Measurements from ENCODE around the gene ZBED5.
"Not testable (repeated sequence)": the region's sequence is repeated elsewhere in the genome, so short reads cannot be mapped to it uniquely, and the experiment has no call there.

Gene ZBED5

GRCh38 chr11:10857709-10858438, at the start of gene ZBED5:
Gene ZBED5 (minus strand): TSS chr11:10858053. CDS start chr11:10854945, 3,108 bp downstream.
- DNase-seq = peak; percentile 90 to 92

- no peak for DNase-seq
Observed at GRCh38 chr11:10906521-10906920, 48.7 kb upstream of the ZBED5 start.

GRCh38 chr11:10902301-10903063, 44.6 kb upstream of the ZBED5 start:
- no peak for DNase-seq

- no peak for DNase-seq
Observed at GRCh38 chr11:10900681-10901415, 43.0 kb upstream of the ZBED5 start.

- DNase-seq = no peak
Observed at GRCh38 chr11:10899121-10899830, 41.4 kb upstream of the ZBED5 start.

- no peak for DNase-seq
Observed at GRCh38 chr11:10898763-10899025, 40.8 kb upstream of the ZBED5 start.

- no peak for DNase-seq
Observed at GRCh38 chr11:10898003-10898762, 40.3 kb upstream of the ZBED5 start.

- no peak for DNase-seq
Observed at GRCh38 chr11:10897150-10897549, 39.3 kb upstream of the ZBED5 start.

GRCh38 chr11:10896493-10896892, 38.6 kb upstream of the ZBED5 start:
- DNase-seq = no peak

GRCh38 chr11:10895285-10895684, 37.4 kb upstream of the ZBED5 start:
- no peak for DNase-seq

- DNase-seq = no peak
Observed at GRCh38 chr11:10894666-10895065, 36.8 kb upstream of the ZBED5 start.

GRCh38 chr11:10893714-10894151, 35.9 kb upstream of the ZBED5 start:
- no peak for DNase-seq

- DNase-seq = no peak
Observed at GRCh38 chr11:10892250-10892649, 34.4 kb upstream of the ZBED5 start.

GRCh38 chr11:10891151-10891720, 33.4 kb upstream of the ZBED5 start:
- no peak for DNase-seq

- DNase-seq = not testable (repeated sequence)
Observed at GRCh38 chr11:10890083-10890482, 32.2 kb upstream of the ZBED5 start.

GRCh38 chr11:10887307-10887706, 29.5 kb upstream of the ZBED5 start:
- DNase-seq = no peak

GRCh38 chr11:10886652-10887250, 28.9 kb upstream of the ZBED5 start:
- no peak for DNase-seq

GRCh38 chr11:10885703-10886363, 28.0 kb upstream of the ZBED5 start:
- DNase-seq = no peak

- DNase-seq = not testable (repeated sequence)
Observed at GRCh38 chr11:10884292-10884691, 26.4 kb upstream of the ZBED5 start.

GRCh38 chr11:10881892-10882291, 24.0 kb upstream of the ZBED5 start:
- DNase-seq = no peak

Measured in stimulated activated CD4-positive, alpha-beta T cell treated with anti-CD3 and anti-CD28 coated beads, Interleukin-2, amount 100 ng/mL, for 48 hours (primary cell).